ENCODE data around the gene MTMR12. TPM values are rescaled to one million over a fixed set of nuclear protein-coding genes. Genes with fewer than 3 reads are reported as not detected.
"Not testable (repeated sequence)": the region's sequence is repeated elsewhere in the genome, so short reads cannot be mapped to it uniquely, and the experiment has no call there.

MTMR12 gene
- total and polyA plus RNA-seq, 2 donors = 11.7 to 12.9 TPM

DNA sequence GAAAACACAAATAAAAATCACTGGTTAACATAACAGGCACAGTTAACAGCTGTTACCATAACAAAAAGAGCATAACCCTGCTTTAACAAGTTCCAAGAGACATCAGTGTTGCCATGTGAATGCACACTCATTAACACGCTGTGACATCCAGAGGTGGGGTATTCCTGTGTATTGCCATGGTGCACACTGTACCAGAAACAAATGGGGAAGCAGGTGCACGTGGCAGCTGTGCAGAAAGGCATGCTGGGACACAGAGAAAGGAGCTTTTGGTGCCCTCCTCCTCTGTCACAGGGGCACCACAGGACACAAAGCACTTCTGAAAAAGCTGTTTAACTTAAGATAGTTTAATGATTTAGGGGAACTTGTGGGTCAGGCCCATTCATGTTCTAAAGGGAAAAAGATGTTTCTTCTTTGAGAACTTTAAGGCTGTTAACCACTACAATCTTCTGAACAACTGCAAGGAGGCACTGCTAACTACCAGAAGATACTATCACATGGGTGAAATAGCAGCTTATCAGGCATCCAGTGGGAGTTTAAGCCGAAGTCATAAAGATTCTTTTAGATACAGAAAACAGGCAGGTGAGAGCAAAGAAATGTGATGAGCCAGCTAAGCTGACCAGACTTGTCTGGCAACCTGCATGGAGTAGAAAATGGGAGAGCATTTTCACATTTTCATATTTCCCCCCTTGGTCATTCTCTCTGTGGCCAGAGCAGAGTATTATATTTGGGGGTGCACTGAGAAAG lies 82.2 kb downstream of the MTMR12 start:
- Histone ChIP-seq H3K4me3 (ENCODE audit: low read length in 2 of 2) (no peak overlapping the region), H3K27me3 (ENCODE audit: control insufficient read depth in 2 of 2, insufficient read depth in 1 of 2, low read length in 1 of 2) (no peaks in the 10 kb centered on the region), H3K4me1 (ENCODE audit: control insufficient read depth in 2 of 2, insufficient read depth in 2 of 2, low read length in 2 of 2) (peaks cover 0 to 13% of the 10 kb centered on the region in 2 donors), H3K27ac (ENCODE audit: low read depth in 1 of 2, low read length in 1 of 2) (peak overlapping the region in 1 of 2 donors; percentile 32), H3K36me3 (ENCODE audit: control insufficient read depth in 2 of 2, insufficient read depth in 2 of 2, low read length in 1 of 2) (peaks cover 42 to 55% of the 10 kb centered on the region in 2 donors), H3K9me3 (ENCODE audit: control insufficient read depth in 2 of 2, insufficient read depth in 1 of 2, low read length in 1 of 2) (no peaks in the 10 kb centered on the region)
- WGBS = 36% methylated on average over 3 of the region's 3 CpGs
- DNase-seq (ENCODE audit: low read depth in 6 of 9, low spot score in 9 of 9) = peak in 5 of 9 donors; percentile 15 to 60 (median 24)

- WGBS = 98% methylated on average over 14 of the region's 14 CpGs
- Histone ChIP-seq H3K27ac (ENCODE audit: low read depth in 1 of 2, low read length in 1 of 2) (no peak overlapping the region), H3K36me3 (ENCODE audit: control insufficient read depth in 2 of 2, insufficient read depth in 2 of 2, low read length in 1 of 2) (peaks cover 39 to 48% of the 10 kb centered on the region in 2 donors), H3K4me1 (ENCODE audit: control insufficient read depth in 2 of 2, insufficient read depth in 2 of 2, low read length in 2 of 2) (peaks cover 0 to 13% of the 10 kb centered on the region in 2 donors), H3K9me3 (ENCODE audit: control insufficient read depth in 2 of 2, insufficient read depth in 1 of 2, low read length in 1 of 2) (no peaks in the 10 kb centered on the region), H3K4me3 (ENCODE audit: low read length in 2 of 2) (no peak overlapping the region), H3K27me3 (ENCODE audit: control insufficient read depth in 2 of 2, insufficient read depth in 1 of 2, low read length in 1 of 2) (no peaks in the 10 kb centered on the region)
- no peak for DNase-seq (ENCODE audit: low read depth in 6 of 9, low spot score in 9 of 9)
Observed at GRCh38 chr5:32229586-32229985, 83.2 kb downstream of the MTMR12 start.

GRCh38 chr5:32228816-32229215 lies 83.9 kb downstream of the MTMR12 start:
- DNase-seq (ENCODE audit: low read depth in 6 of 9, low spot score in 9 of 9) = no peak

GRCh38 chr5:32225445-32225844 lies 87.3 kb downstream of the MTMR12 start:
- DNase-seq (ENCODE audit: low read depth in 6 of 9, low spot score in 9 of 9) = no peak
- H3K27ac ChIP-seq (ENCODE audit: low read depth in 1 of 2, low read length in 1 of 2) = no peak overlapping the region
- H3K4me1 ChIP-seq (ENCODE audit: control insufficient read depth in 2 of 2, insufficient read depth in 2 of 2, low read length in 2 of 2) = peaks cover 0 to 2% of the 10 kb centered on the region in 2 donors
- H3K27me3 ChIP-seq (ENCODE audit: control insufficient read depth in 2 of 2, insufficient read depth in 1 of 2, low read length in 1 of 2) = no peaks in the 10 kb centered on the region
- peaks cover 17 to 21% of the 10 kb centered on the region in 2 donors for H3K36me3 ChIP-seq (ENCODE audit: control insufficient read depth in 2 of 2, insufficient read depth in 2 of 2, low read length in 1 of 2)
- WGBS = 95% methylated on average over 5 of the region's 5 CpGs
- H3K9me3 ChIP-seq (ENCODE audit: control insufficient read depth in 2 of 2, insufficient read depth in 1 of 2, low read length in 1 of 2) = no peaks in the 10 kb centered on the region
- no peak overlapping the region for H3K4me3 ChIP-seq (ENCODE audit: low read length in 2 of 2)

More at GRCh38 chr5:32228816-32229215, 83.9 kb downstream of the MTMR12 start:
- Histone ChIP-seq H3K9me3 (ENCODE audit: control insufficient read depth in 2 of 2, insufficient read depth in 1 of 2, low read length in 1 of 2) (no peaks in the 10 kb centered on the region), H3K36me3 (ENCODE audit: control insufficient read depth in 2 of 2, insufficient read depth in 2 of 2, low read length in 1 of 2) (peaks cover 35 to 41% of the 10 kb centered on the region in 2 donors), H3K4me3 (ENCODE audit: low read length in 2 of 2) (no peak overlapping the region), H3K27ac (ENCODE audit: low read depth in 1 of 2, low read length in 1 of 2) (no peak overlapping the region), H3K27me3 (ENCODE audit: control insufficient read depth in 2 of 2, insufficient read depth in 1 of 2, low read length in 1 of 2) (no peaks in the 10 kb centered on the region), H3K4me1 (ENCODE audit: control insufficient read depth in 2 of 2, insufficient read depth in 2 of 2, low read length in 2 of 2) (peaks cover 0 to 13% of the 10 kb centered on the region in 2 donors)
- 89% methylated on average over 12 of the region's 12 CpGs for WGBS

- no peaks in the 10 kb centered on the region for H3K4me1 ChIP-seq (ENCODE audit: control insufficient read depth in 2 of 2, insufficient read depth in 2 of 2, low read length in 2 of 2)
- H3K4me3 ChIP-seq (ENCODE audit: low read length in 2 of 2) = no peak overlapping the region
- no peaks in the 10 kb centered on the region for H3K9me3 ChIP-seq (ENCODE audit: control insufficient read depth in 2 of 2, insufficient read depth in 1 of 2, low read length in 1 of 2)
- 95% methylated on average over 1 of the region's 1 CpG for WGBS
- peaks cover 10 to 11% of the 10 kb centered on the region in 2 donors for H3K36me3 ChIP-seq (ENCODE audit: control insufficient read depth in 2 of 2, insufficient read depth in 2 of 2, low read length in 1 of 2)
- no peak overlapping the region for H3K27ac ChIP-seq (ENCODE audit: low read depth in 1 of 2, low read length in 1 of 2)
- DNase-seq (ENCODE audit: low read depth in 6 of 9, low spot score in 9 of 9) = no peak
- no peaks in the 10 kb centered on the region for H3K27me3 ChIP-seq (ENCODE audit: control insufficient read depth in 2 of 2, insufficient read depth in 1 of 2, low read length in 1 of 2)
Observed at GRCh38 chr5:32223972-32224609, 88.6 kb downstream of the MTMR12 start.

- Histone ChIP-seq H3K36me3 (ENCODE audit: control insufficient read depth in 2 of 2, insufficient read depth in 2 of 2, low read length in 1 of 2) (peaks cover 5 to 7% of the 10 kb centered on the region in 2 donors), H3K9me3 (ENCODE audit: control insufficient read depth in 2 of 2, insufficient read depth in 1 of 2, low read length in 1 of 2) (no peaks in the 10 kb centered on the region), H3K4me1 (ENCODE audit: control insufficient read depth in 2 of 2, insufficient read depth in 2 of 2, low read length in 2 of 2) (peaks cover 2 to 8% of the 10 kb centered on the region in 2 donors), H3K27ac (ENCODE audit: low read depth in 1 of 2, low read length in 1 of 2) (no peak overlapping the region), H3K27me3 (ENCODE audit: control insufficient read depth in 2 of 2, insufficient read depth in 1 of 2, low read length in 1 of 2) (no peaks in the 10 kb centered on the region), H3K4me3 (ENCODE audit: low read length in 2 of 2) (no peak overlapping the region)
- WGBS = 98% methylated on average over 5 of the region's 5 CpGs
- DNase-seq (ENCODE audit: low read depth in 6 of 9, low spot score in 9 of 9) = no peak
Observed at GRCh38 chr5:32222723-32223470, 89.8 kb downstream of the MTMR12 start.

- H3K36me3 ChIP-seq (ENCODE audit: control insufficient read depth in 2 of 2, insufficient read depth in 2 of 2, low read length in 1 of 2) = no peaks in the 10 kb centered on the region
- no peaks in the 10 kb centered on the region for H3K27me3 ChIP-seq (ENCODE audit: control insufficient read depth in 2 of 2, insufficient read depth in 1 of 2, low read length in 1 of 2)
- peak in 1 of 9 donors; percentile 34 for DNase-seq (ENCODE audit: low read depth in 6 of 9, low spot score in 9 of 9)
- H3K27ac ChIP-seq (ENCODE audit: low read depth in 1 of 2, low read length in 1 of 2) = peak overlapping the region in 1 of 2 donors; percentile 10
- H3K9me3 ChIP-seq (ENCODE audit: control insufficient read depth in 2 of 2, insufficient read depth in 1 of 2, low read length in 1 of 2) = no peaks in the 10 kb centered on the region
- H3K4me3 ChIP-seq (ENCODE audit: low read length in 2 of 2) = no peak overlapping the region
- H3K4me1 ChIP-seq (ENCODE audit: control insufficient read depth in 2 of 2, insufficient read depth in 2 of 2, low read length in 2 of 2) = peaks cover 5 to 9% of the 10 kb centered on the region in 2 donors
- 32% methylated on average over 12 of the region's 12 CpGs for WGBS
Observed at GRCh38 chr5:32217886-32218396, 94.8 kb downstream of the MTMR12 start.

DNA sequence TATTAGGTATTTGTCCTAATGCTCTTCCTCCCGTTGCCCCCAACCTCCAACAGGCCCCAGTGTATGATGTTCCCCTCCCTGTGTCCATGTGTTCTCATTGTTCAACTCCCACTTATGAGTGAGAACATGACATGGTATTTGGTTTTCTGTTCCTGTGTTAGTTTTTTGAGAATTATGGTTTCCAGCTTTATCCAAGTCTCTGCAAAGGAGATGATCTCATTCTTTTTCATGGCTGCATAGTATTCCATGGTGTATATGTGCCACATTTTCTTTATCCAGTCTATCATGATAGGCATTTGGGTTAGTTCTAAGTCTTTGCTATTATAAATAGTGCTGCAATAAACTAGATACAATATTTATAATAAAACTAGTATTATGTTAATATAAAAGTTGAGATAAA lies 98.4 kb downstream of the MTMR12 start:
- DNase-seq (ENCODE audit: low read depth in 6 of 9, low spot score in 9 of 9); H3K4me1 ChIP-seq (ENCODE audit: control insufficient read depth in 2 of 2, insufficient read depth in 2 of 2, low read length in 2 of 2); H3K27ac ChIP-seq (ENCODE audit: low read depth in 1 of 2, low read length in 1 of 2); H3K36me3 ChIP-seq (ENCODE audit: control insufficient read depth in 2 of 2, insufficient read depth in 2 of 2, low read length in 1 of 2); H3K9me3 ChIP-seq (ENCODE audit: control insufficient read depth in 2 of 2, insufficient read depth in 1 of 2, low read length in 1 of 2); H3K4me3 ChIP-seq (ENCODE audit: low read length in 2 of 2); H3K27me3 ChIP-seq (ENCODE audit: control insufficient read depth in 2 of 2, insufficient read depth in 1 of 2, low read length in 1 of 2): not testable (repeated sequence)
- WGBS = 96% methylated on average over 1 of the region's 1 CpG

Data from thymus (tissue), 11 donors.